Measurements from ENCODE around the gene DOCK2.
"Not testable (repeated sequence)": the region's sequence is repeated elsewhere in the genome, so short reads cannot be mapped to it uniquely, and the experiment has no call there.

DNA sequence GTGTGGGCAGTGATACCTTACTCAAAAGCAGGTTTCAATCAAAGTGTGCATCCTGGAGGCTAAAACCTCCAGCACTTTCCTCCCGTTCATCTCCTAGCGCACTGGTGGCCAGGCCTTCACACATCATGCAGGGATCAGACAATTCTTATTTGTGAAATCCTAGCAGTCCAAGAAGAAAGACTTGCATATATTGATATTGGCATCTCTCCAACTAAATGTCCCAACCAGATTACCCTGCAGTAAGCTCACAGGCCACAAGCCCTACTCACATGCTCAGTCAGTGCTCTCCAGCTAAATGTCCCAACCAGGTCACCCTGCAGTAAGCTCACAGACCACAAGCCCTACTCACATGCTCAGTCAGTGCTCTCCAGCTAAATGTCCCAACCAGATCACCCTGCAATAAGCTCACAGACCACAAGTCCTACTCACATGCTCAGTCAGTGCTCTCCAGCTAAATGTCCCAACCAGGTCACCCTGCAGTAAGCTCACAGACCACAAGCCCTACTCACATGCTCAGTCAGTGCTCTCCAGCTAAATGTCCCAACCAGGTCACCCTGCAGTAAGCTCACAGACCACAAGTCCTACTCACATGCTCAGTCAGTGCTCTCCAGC lies 196.7 kb downstream of the DOCK2 start:
- TF ChIP-seq, protein P1, sequence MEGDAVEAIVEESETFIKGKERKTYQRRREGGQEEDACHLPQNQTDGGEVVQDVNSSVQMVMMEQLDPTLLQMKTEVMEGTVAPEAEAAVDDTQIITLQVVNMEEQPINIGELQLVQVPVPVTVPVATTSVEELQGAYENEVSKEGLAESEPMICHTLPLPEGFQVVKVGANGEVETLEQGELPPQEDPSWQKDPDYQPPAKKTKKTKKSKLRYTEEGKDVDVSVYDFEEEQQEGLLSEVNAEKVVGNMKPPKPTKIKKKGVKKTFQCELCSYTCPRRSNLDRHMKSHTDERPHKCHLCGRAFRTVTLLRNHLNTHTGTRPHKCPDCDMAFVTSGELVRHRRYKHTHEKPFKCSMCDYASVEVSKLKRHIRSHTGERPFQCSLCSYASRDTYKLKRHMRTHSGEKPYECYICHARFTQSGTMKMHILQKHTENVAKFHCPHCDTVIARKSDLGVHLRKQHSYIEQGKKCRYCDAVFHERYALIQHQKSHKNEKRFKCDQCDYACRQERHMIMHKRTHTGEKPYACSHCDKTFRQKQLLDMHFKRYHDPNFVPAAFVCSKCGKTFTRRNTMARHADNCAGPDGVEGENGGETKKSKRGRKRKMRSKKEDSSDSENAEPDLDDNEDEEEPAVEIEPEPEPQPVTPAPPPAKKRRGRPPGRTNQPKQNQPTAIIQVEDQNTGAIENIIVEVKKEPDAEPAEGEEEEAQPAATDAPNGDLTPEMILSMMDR (optimal IDR thresholded peaks at IDR 0.05 in 1 of 3, IDR thresholded peaks at IDR 0.05 in 1 of 3, conservative IDR thresholded peaks at IDR 0.05 in 1 of 3; ENCODE audit: extremely low read depth in 1 of 3, insufficient read depth in 2 of 3, low read length in 3 of 3) = not testable (repeated sequence)
- TF ChIP-seq EZH2 (IDR thresholded peaks at IDR 0.05; ENCODE audit: low read length) = not testable (repeated sequence)

Data from keratinocyte (primary cell).